Measurements from ENCODE around the gene KCNN4. TPM values are rescaled to one million over a fixed set of nuclear protein-coding genes. Genes with fewer than 3 reads are reported as not detected.

KCNN4 gene
- total and polyA plus RNA-seq, 2 donors (not counting 3 experiments of a cell fraction or from before 2014, with no cell fraction given): 0.29 TPM; not detected in 1

DNA sequence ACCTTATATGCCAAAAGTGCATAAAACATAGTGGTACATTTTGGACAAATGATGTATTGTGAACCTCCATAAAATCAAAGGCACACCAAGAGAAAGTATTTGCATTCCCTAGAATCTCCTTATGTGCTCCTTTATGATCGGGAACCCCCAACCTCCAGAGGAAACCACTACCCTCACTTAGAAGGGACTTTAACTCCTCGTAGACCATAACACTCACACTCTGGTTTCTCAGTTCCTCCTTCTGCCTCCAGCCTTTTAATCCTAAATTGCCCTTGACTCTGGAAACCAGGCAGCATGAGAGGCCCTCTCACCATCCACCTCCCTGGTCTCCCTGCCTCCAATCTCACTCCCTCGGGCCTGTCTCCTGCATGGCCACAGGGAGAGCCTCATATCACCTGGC lies 9.8 kb upstream of the KCNN4 start:
- no peak for TF ChIP-seq POLR2A (IDR thresholded peaks at IDR 0.05; ENCODE audit: low read depth, low read length)
- TF ChIP-seq, protein P1, sequence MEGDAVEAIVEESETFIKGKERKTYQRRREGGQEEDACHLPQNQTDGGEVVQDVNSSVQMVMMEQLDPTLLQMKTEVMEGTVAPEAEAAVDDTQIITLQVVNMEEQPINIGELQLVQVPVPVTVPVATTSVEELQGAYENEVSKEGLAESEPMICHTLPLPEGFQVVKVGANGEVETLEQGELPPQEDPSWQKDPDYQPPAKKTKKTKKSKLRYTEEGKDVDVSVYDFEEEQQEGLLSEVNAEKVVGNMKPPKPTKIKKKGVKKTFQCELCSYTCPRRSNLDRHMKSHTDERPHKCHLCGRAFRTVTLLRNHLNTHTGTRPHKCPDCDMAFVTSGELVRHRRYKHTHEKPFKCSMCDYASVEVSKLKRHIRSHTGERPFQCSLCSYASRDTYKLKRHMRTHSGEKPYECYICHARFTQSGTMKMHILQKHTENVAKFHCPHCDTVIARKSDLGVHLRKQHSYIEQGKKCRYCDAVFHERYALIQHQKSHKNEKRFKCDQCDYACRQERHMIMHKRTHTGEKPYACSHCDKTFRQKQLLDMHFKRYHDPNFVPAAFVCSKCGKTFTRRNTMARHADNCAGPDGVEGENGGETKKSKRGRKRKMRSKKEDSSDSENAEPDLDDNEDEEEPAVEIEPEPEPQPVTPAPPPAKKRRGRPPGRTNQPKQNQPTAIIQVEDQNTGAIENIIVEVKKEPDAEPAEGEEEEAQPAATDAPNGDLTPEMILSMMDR (IDR thresholded peaks at IDR 0.05; ENCODE audit: extremely low read depth in 1 of 2, insufficient read depth in 1 of 2, low read depth in 1 of 2, low read length in 2 of 2): no peak
- no peak for TF ChIP-seq MYC (IDR thresholded peaks at IDR 0.05; ENCODE audit: low read depth, low read length)
- no peak for TF ChIP-seq FOS (IDR thresholded peaks at IDR 0.05; ENCODE audit: borderline replicate concordance, insufficient read depth, low read length)
- TF ChIP-seq, protein P2, sequence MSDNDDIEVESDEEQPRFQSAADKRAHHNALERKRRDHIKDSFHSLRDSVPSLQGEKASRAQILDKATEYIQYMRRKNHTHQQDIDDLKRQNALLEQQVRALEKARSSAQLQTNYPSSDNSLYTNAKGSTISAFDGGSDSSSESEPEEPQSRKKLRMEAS (IDR thresholded peaks at IDR 0.05; ENCODE audit: insufficient read depth, insufficient read length): no peak
- no peak for TF ChIP-seq GATA2 (IDR thresholded peaks at IDR 0.05; ENCODE audit: insufficient read depth, insufficient read length, low read depth, low read length)
- TF ChIP-seq POLR2AphosphoS5 (IDR thresholded peaks at IDR 0.05; ENCODE audit: insufficient read depth, low read depth, low read length): no peak
- no peak for TF ChIP-seq EZH2 (IDR thresholded peaks at IDR 0.05; ENCODE audit: borderline replicate concordance, low read depth, low read length, severe bottlenecking)
- TF ChIP-seq JUN (IDR thresholded peaks at IDR 0.05; ENCODE audit: borderline replicate concordance, insufficient read depth, insufficient read length, low read depth): no peak
- no TSS peak for BruUV-seq (replicated peaks)

More for the DNA sequence above, 9.8 kb upstream of the KCNN4 start:
- H4K20me1 ChIP-seq (replicated peaks; ENCODE audit: control insufficient read depth, extremely low read depth, insufficient read depth, low read length): no peaks in the 10 kb centered on the region
- ChIA-PET POLR2A (no interaction called here), CTCF (interaction anchor here (1.0 to 1.6 kb wide), 4 partner anchors 16 to 45 kb away, joined by 3 to 9 read pairs (median 8); no protein-coding TSS in a partner anchor)
- H3K4me1 ChIP-seq (ENCODE audit: control insufficient read depth, extremely low read depth, insufficient read depth, low read length): no peaks in the 10 kb centered on the region
- intact Hi-C loops (cut with micrococcal nuclease) (no loop called here), dilution Hi-C loops (cut with MboI; ENCODE audit: extremely low pct_ligation_motif_present, low sequenced_read_pairs) (no loop called here)
- no peak overlapping the region for H3K4me3 ChIP-seq (replicated peaks in 1 of 3; ENCODE audit: insufficient read depth in 1 of 3, low read depth in 1 of 3, low read length in 3 of 3)
- H3K79me2 ChIP-seq (ENCODE audit: control insufficient read depth, insufficient read depth, low read length): no peaks in the 10 kb centered on the region
- no peak overlapping the region for H3K9ac ChIP-seq (replicated peaks; ENCODE audit: extremely low read depth, insufficient read depth, low read length)
- no peak overlapping the region for H3K4me2 ChIP-seq (ENCODE audit: insufficient read depth, low read length)
- no peak overlapping the region for H3K27ac ChIP-seq (ENCODE audit: insufficient read depth, low read depth, low read length)
- peaks cover 3 to 4% of the 10 kb centered on the region in 2 experiments for H3K27me3 ChIP-seq (ENCODE audit: control insufficient read depth in 2 of 2, insufficient read depth in 2 of 2, low read length in 2 of 2)
- DNase-seq (ENCODE audit: low read depth, low spot score): no peak
- H3K9me1 ChIP-seq (replicated peaks; ENCODE audit: control insufficient read depth, extremely low read depth, insufficient read depth, low read length): no peaks in the 10 kb centered on the region
- no peaks in the 10 kb centered on the region for H3K36me3 ChIP-seq (ENCODE audit: control insufficient read depth in 2 of 2, extremely low read depth in 1 of 2, insufficient read depth in 2 of 2, low read length in 2 of 2)
- H2AFZ ChIP-seq (ENCODE audit: low read depth, low read length): no peak overlapping the region
- no peak for FAIRE-seq
- H3K9me3 ChIP-seq (replicated peaks; ENCODE audit: control insufficient read depth, insufficient read depth, low read length): no peaks in the 10 kb centered on the region
